WERI-Rb-1 (cell line): ENCODE data around the gene CCNL1.

Experiments used
- DNase-seq: peaks from one replicate; pipeline ENCODE4 v3.0.0-alpha.2; 2020
- H3K27ac ChIP-seq: fragments of 250-450 bp; sonication (Bioruptor Pico); 2 replicates; pipeline ENCODE4 v1.5.1; 2020; ENCODE audit warnings: mild to moderate bottlenecking, moderate library complexity
- H3K27me3 ChIP-seq: fragments of 250-450 bp; sonication (Bioruptor Pico); 2 replicates; pipeline ENCODE4 v1.5.1; 2021; ENCODE audit warnings: mild to moderate bottlenecking, low read depth, moderate library complexity; ENCODE audit not compliant: insufficient read depth, severe bottlenecking
- H3K36me3 ChIP-seq: fragments of 250-450 bp; sonication (Bioruptor Pico); 2 replicates; pipeline ENCODE4 v1.5.1; 2020; ENCODE audit warnings: mild to moderate bottlenecking, moderate library complexity
- H3K4me3 ChIP-seq: 2 replicates; pipeline ENCODE4 v1.5.1; 2011; ENCODE audit warnings: low read depth, mild to moderate bottlenecking, control low read depth, low read length
- H3K9me3 ChIP-seq: fragments of 250-450 bp; sonication (Bioruptor Pico); 2 replicates; pipeline ENCODE4 v1.5.1; 2021; ENCODE audit warnings: mild to moderate bottlenecking, moderate library complexity; ENCODE audit not compliant: severe bottlenecking
- CTCF ChIP-seq: IDR thresholded peaks from 2 replicates; pipeline ENCODE4 v1.5.1; 2011; ENCODE audit warnings: low read depth, mild to moderate bottlenecking, control low read depth, inconsistent platforms, low read length

The CCNL1 gene

GRCh38 chr3:157098823-157099185 is 61.1 kb downstream of the CCNL1 start:
- Histone ChIP-seq H3K4me3 (no peak overlapping the region), H3K27me3 (no peaks in the 10 kb centered on the region), H3K9me3 (no peaks in the 10 kb centered on the region), H3K36me3 (no peaks in the 10 kb centered on the region), H3K27ac (no peak overlapping the region)
- no peak for DNase-seq
- no peak for TF ChIP-seq CTCF

- Histone ChIP-seq H3K27ac (no peak overlapping the region), H3K4me3 (no peak overlapping the region), H3K9me3 (no peaks in the 10 kb centered on the region), H3K36me3 (no peaks in the 10 kb centered on the region), H3K27me3 (no peaks in the 10 kb centered on the region)
- no peak for DNase-seq
- no peak for TF ChIP-seq CTCF
Measured at GRCh38 chr3:157098121-157098822, 61.7 kb downstream of the CCNL1 start.
